Measurements from ENCODE around the gene NUP214.
"Not testable (repeated sequence)": the region's sequence is repeated elsewhere in the genome, so short reads cannot be mapped to it uniquely, and the experiment has no call there.

The NUP214 gene

GRCh38 chr9:131238402-131239021 is 113.1 kb downstream of the NUP214 start:
- no peak for DNase-seq

- DNase-seq: no peak
These were observed 114.0 kb downstream of the NUP214 start for GRCh38 chr9:131239161-131239975.

- no peak for DNase-seq
These were observed 114.9 kb downstream of the NUP214 start for GRCh38 chr9:131240047-131240921.

GRCh38 chr9:131244331-131244730 is 118.9 kb downstream of the NUP214 start:
- not testable (repeated sequence) for DNase-seq

- DNase-seq: no peak
These were observed 121.2 kb downstream of the NUP214 start for GRCh38 chr9:131246618-131247017.

GRCh38 chr9:131252120-131252519 is 126.7 kb downstream of the NUP214 start:
- DNase-seq: no peak

GRCh38 chr9:131253891-131254491 is 128.6 kb downstream of the NUP214 start:
- no peak for DNase-seq

GRCh38 chr9:131254626-131255025 is 129.2 kb downstream of the NUP214 start:
- no peak for DNase-seq

- DNase-seq: no peak
These were observed 130.4 kb downstream of the NUP214 start for GRCh38 chr9:131255676-131256197.

GRCh38 chr9:131257266-131258025 is 132.1 kb downstream of the NUP214 start:
- no peak for DNase-seq

GRCh38 chr9:131258186-131258585 is 132.8 kb downstream of the NUP214 start:
- no peak for DNase-seq

GRCh38 chr9:131258698-131259431 is 133.5 kb downstream of the NUP214 start:
- no peak for DNase-seq

- DNase-seq: no peak
These were observed 134.1 kb downstream of the NUP214 start for GRCh38 chr9:131259432-131259898.

- DNase-seq: no peak
These were observed 134.7 kb downstream of the NUP214 start for GRCh38 chr9:131259916-131260597.

GRCh38 chr9:131260751-131261452 is 135.5 kb downstream of the NUP214 start:
- DNase-seq: no peak

- no peak for DNase-seq
These were observed 137.1 kb downstream of the NUP214 start for GRCh38 chr9:131262327-131263032.

- DNase-seq: not testable (repeated sequence)
These were observed 137.6 kb downstream of the NUP214 start for GRCh38 chr9:131263033-131263343.

GRCh38 chr9:131263701-131264100 is 138.3 kb downstream of the NUP214 start:
- peak; percentile 21 for DNase-seq

- DNase-seq: peak; percentile 66
These were observed 138.8 kb downstream of the NUP214 start for GRCh38 chr9:131264231-131264630.

Measured in CD4-positive, alpha-beta T cell treated with Interleukin-6 for 4 hours (primary cell).